Measurements from ENCODE around the gene HIGD1B. TPM values are rescaled to one million over a fixed set of nuclear protein-coding genes. Genes with fewer than 3 reads are reported as not detected.

HIGD1B gene
- total RNA-seq, 2 donors from 2014 or later: 9.6 TPM; not detected in 1

DNA sequence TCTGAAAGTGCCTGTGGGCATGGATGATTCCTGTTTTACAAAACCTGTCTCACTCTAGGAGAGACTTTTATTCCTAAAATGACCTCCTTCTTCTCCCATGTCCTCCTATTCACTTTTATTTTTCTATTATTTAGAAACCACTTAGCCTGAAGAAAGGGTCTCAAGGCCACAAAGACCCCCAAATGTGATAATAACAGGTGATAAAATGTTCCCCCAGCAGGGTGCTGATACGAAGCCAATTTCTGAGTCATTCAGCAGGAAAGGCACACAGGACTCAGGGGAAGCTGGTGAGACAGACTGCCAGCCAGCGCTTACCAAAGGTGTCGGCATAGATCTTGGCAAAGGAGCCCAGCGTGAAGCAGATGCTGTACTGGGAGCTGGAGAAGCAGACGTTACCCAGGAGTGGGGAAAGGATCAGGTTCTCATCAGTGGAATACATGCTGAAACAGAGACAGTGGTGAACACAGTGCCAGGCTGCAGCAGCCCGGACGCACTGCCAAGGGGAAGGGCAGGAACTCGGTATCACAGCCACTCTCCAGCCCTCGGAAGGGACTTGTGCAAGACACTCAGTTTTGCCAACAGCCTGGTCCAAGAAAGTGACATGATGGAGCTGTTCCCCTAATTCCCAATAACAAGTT is 24.6 kb downstream of the HIGD1B start:
- intact Hi-C loops (cut with DNase I): no loop called here
- WGBS, 2 donors: 79 to 88% methylated on average over 9 of the region's 9 CpGs
- DNase-seq (no peak), ATAC-seq (no peak)
- Histone ChIP-seq H3K36me3 (replicated peaks in 1 of 2; ENCODE audit: insufficient read depth in 1 of 2, low read depth in 2 of 2) (peaks cover 11 to 28% of the 10 kb centered on the region in 2 donors), H3K4me1 (no peaks in the 10 kb centered on the region), H3K27me3 (no peaks in the 10 kb centered on the region), H3K4me3 (no peak overlapping the region), H3K27ac (no peak overlapping the region), H3K9me3 (no peaks in the 10 kb centered on the region)
- no peak for TF ChIP-seq POLR2A (IDR thresholded peaks at IDR 0.05)
- TF ChIP-seq, protein P1, sequence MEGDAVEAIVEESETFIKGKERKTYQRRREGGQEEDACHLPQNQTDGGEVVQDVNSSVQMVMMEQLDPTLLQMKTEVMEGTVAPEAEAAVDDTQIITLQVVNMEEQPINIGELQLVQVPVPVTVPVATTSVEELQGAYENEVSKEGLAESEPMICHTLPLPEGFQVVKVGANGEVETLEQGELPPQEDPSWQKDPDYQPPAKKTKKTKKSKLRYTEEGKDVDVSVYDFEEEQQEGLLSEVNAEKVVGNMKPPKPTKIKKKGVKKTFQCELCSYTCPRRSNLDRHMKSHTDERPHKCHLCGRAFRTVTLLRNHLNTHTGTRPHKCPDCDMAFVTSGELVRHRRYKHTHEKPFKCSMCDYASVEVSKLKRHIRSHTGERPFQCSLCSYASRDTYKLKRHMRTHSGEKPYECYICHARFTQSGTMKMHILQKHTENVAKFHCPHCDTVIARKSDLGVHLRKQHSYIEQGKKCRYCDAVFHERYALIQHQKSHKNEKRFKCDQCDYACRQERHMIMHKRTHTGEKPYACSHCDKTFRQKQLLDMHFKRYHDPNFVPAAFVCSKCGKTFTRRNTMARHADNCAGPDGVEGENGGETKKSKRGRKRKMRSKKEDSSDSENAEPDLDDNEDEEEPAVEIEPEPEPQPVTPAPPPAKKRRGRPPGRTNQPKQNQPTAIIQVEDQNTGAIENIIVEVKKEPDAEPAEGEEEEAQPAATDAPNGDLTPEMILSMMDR (IDR thresholded peaks at IDR 0.05): no peak

DNA sequence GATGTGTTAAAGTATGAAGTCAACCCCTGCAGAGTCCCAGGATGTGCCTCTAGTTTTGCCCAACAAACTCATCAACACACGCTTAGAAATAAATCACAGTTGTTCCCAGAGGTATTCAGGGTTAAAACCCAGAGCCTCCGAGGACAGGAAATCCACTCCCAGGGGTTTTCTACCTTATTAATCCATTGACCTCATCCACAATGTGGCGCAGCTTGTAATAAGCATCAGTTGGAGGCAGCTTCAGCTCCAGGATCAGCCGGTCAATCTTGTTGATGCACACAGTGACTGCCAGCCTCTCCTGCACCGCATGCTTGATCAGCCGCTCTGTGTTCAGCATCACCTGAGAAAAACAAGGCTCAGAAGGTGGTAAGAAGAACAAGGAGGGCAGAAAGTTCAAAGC is 28.1 kb downstream of the HIGD1B start:
- no peak overlapping the region for H3K4me3 ChIP-seq
- intact Hi-C loops (cut with DNase I): no loop called here
- no peak overlapping the region for H3K27ac ChIP-seq

DNA sequence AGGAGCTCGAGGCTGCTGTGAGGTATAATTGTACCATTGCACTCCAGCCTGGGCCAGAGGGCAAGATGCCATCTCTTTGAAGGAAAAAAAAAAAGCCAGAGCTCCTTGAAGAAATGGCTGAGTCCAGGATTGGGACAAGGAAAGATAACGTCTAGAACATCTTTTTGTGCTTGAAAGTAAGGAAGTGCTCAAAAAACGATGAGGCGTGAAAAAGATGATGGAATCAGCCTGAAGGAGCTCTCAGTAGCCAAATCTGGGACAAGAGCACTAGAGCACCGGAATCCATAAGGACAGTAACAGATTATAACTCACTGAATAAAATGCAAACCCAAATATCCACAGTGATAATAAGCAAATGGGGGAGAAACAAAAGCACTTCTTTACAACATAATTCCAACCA is 29.4 kb downstream of the HIGD1B start:
- DNase-seq: no peak
- intact Hi-C loops (cut with DNase I): no loop called here
- H3K36me3 ChIP-seq (replicated peaks in 1 of 2; ENCODE audit: insufficient read depth in 1 of 2, low read depth in 2 of 2): peaks cover 6 to 27% of the 10 kb centered on the region in 2 donors
- no peak for ATAC-seq
- 87 to 88% methylated on average over 5 of the region's 5 CpGs for WGBS, 2 donors
- H3K27me3 ChIP-seq: no peaks in the 10 kb centered on the region
- H3K4me3 ChIP-seq: no peak overlapping the region
- no peaks in the 10 kb centered on the region for H3K4me1 ChIP-seq
- H3K9me3 ChIP-seq: no peaks in the 10 kb centered on the region
- no peak for TF ChIP-seq POLR2A (IDR thresholded peaks at IDR 0.05)
- TF ChIP-seq, protein P1 (IDR thresholded peaks at IDR 0.05): no peak
- no peak overlapping the region for H3K27ac ChIP-seq

More for the DNA sequence above, 28.1 kb downstream of the HIGD1B start:
- H3K9me3 ChIP-seq: no peaks in the 10 kb centered on the region
- H3K4me1 ChIP-seq: no peaks in the 10 kb centered on the region
- ATAC-seq (no peak), DNase-seq (no peak)
- no peaks in the 10 kb centered on the region for H3K27me3 ChIP-seq
- peaks cover 11 to 28% of the 10 kb centered on the region in 2 donors for H3K36me3 ChIP-seq (replicated peaks in 1 of 2; ENCODE audit: insufficient read depth in 1 of 2, low read depth in 2 of 2)
- no peak for TF ChIP-seq POLR2A (IDR thresholded peaks at IDR 0.05)
- TF ChIP-seq, protein P1 (IDR thresholded peaks at IDR 0.05): no peak
- 91 to 94% methylated on average over 6 of the region's 6 CpGs for WGBS, 2 donors

DNA sequence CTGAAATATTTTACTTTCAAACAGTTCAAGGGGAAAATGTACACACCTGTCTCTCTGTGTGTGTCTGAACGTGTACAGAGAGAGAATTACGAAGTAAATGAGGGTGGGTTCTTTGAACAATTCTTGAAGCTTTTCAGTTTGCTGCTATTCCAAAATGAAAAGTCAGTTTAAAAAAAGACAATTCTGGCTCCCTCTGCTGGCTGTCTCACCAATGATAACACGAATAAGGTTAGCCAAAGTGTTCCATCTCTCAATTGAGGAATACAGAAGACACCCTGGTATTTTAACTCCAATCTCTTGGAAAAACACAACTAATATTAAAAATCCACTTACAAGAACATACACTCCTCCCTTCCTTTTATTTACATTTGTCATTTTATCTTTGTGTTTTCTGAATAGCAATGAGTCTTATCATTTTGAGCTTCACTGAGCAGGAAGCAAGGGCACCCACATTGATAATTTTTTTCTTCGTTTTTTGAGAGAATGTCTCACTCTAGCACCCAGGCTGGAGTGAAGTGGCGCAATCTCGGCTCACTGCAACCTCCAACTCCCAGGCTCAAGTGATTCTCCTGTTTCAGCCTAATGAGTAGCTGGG is 31.0 kb downstream of the HIGD1B start:
- Histone ChIP-seq H3K36me3 (replicated peaks in 1 of 2; ENCODE audit: insufficient read depth in 1 of 2, low read depth in 2 of 2) (peaks cover 7 to 35% of the 10 kb centered on the region in 2 donors), H3K4me1 (no peaks in the 10 kb centered on the region), H3K27ac (no peak overlapping the region), H3K27me3 (no peaks in the 10 kb centered on the region), H3K9me3 (no peaks in the 10 kb centered on the region), H3K4me3 (no peak overlapping the region)
- DNase-seq (peak in 3 of 4 donors; percentile 21 to 41 (median 28)), ATAC-seq (no peak)
- intact Hi-C loops (cut with DNase I): no loop called here
- WGBS, 2 donors: 59 to 63% methylated on average over 6 of the region's 6 CpGs
- no peak for TF ChIP-seq POLR2A (IDR thresholded peaks at IDR 0.05)
- TF ChIP-seq, protein P1 (IDR thresholded peaks at IDR 0.05): peak in 6 of 7 experiments; percentile 24 to 44 (median 32)

Data from body of pancreas (tissue), 4 donors.